Iris pigment epithelial cell (primary cell): ENCODE results near the gene HES4.
A peak's percentile ranks its signal among the peaks of the same experiment; 100 is the strongest.

ENCODE experiments used
- DNase-seq: peaks from one replicate; pipeline ENCODE4 v3.0.0-alpha.2; 2011; ENCODE audit warnings: low read depth

The HES4 gene, protein sequence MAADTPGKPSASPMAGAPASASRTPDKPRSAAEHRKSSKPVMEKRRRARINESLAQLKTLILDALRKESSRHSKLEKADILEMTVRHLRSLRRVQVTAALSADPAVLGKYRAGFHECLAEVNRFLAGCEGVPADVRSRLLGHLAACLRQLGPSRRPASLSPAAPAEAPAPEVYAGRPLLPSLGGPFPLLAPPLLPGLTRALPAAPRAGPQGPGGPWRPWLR

DNA sequence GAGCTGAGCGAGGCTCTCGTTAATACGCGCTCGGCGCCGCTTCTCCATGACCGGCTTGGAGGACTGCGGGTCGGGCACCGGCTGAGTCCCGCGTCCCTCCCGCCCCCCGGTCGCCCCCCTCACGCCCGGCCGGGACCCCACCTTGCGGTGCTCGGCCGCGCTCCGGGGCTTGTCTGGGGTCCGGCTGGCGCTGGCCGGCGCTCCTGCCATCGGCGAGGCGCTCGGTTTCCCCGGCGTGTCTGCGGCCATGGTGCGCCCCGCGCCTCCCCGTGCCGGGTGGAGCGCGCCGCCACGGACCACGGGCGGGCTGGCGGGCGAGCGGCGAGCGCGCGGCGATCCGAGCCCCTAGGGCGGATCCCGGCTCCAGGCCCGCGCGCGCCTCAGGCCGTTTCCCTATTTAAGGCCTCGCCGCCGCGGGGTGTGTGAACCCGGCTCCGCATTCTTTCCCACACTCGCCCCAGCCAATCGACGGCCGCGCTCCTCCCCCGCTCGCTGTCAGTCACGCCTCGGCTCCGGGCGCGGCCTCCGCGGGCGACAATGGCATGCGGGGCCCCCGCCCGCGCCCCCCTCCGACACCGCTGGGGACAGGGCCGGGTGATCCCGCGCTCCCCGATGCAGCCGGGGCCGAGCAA, at the start of gene HES4:
Gene HES4 (minus strand): TSS at position 373 of the 632 bp plus-strand sequence. CDS start 124 bp downstream, at position 249.
- peak; percentile 92 for DNase-seq

DNA sequence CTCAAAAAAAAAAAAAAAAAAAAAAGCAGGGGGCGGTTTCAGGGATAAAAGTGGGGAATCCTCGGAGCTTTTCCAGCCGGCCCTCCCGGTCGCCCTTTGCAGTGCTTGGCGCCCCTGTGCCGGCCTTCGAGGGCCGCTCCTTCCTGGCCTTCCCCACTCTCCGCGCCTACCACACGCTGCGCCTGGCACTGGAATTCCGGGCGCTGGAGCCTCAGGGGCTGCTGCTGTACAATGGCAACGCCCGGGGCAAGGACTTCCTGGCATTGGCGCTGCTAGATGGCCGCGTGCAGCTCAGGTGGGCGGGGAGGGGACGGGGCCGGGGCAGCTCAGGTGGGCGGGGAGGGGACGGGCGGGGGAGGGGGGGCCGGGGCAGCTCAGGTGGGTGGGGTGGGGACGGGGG, 48.9 kb upstream of the HES4 start:
- DNase-seq: no peak

DNA sequence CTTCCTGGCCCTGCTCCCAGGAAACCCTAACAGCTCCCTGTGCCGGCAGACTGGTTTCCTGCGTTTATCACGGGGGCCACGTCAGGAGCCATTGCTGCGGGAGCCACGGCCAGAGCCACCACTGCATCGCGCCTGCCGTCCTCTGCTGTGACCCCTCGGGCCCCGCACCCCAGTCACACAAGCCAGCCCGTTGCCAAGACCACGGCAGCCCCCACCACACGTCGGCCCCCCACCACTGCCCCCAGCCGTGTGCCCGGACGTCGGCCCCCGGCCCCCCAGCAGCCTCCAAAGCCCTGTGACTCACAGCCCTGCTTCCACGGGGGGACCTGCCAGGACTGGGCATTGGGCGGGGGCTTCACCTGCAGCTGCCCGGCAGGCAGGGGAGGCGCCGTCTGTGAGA, 48.1 kb upstream of the HES4 start:
- no peak for DNase-seq

DNA sequence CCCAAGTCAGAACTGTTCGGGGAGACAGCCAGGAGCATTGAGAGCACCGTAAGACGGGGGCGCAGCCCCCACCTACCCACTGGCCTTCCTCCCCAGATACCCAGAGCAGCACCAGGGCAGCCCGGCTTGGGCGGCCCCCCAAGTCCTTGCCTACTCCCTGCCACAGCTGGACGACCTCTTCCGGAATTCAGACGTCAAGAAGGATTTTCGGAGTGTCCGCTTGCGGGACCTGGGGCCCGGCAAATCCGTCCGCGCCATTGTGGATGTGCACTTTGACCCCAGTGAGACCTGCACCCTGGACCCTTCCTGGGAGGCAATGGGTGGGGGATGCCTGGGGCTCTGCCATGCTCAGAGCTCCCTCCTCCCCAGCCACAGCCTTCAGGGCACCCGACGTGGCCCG, 47.5 kb upstream of the HES4 start:
- no peak for DNase-seq

DNA sequence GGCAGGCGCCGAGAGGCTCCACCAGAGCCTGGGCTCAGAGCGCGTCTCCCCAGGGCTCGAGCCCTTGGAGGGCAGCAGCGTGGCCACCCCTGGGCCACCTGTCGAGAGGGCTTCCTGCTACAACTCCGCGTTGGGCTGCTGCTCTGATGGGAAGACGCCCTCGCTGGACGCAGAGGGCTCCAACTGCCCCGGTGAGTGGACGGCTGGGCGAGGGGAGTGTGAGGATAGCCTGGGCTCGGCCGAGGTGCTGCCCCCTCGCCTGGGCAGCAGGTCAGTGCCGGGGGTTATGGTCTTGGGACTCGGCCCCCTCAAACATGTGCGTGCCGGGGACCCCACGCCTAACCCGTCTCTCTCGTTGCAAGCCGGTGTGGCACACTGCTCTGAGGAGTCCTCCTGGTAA, 46.9 kb upstream of the HES4 start:
- no peak for DNase-seq

DNA sequence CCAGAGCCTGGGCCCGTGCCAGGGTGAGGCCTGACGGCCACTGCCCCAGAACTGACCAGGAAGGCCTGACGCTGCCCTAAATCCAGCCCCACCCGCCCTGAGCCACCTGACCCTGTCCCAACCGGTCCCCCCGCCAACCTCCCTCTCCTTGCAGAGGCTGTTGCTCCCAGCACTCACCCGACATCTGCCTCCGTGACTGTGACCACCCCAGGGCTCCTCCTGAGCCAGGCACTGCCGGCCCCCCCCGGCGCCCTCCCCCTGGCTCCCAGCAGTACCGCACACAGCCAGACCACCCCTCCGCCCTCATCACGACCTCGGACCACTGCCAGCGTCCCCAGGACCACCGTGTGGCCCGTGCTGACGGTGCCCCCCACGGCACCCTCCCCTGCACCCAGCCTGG, 46.3 kb upstream of the HES4 start:
- no peak for DNase-seq

DNA sequence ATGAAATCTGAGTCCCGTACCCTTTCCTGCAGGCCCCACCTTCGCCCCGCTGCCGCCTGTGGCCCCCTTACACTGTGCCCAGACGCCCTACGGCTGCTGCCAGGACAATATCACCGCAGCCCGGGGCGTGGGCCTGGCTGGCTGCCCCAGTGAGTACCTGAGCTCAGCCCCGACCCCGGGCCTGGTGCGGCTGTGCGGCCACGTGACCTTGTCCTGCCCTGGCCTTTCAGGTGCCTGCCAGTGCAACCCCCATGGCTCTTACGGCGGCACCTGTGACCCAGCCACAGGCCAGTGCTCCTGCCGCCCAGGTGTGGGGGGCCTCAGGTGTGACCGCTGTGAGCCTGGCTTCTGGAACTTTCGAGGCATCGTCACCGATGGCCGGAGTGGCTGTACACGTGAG, 45.2 kb upstream of the HES4 start:
- no peak for DNase-seq

DNA sequence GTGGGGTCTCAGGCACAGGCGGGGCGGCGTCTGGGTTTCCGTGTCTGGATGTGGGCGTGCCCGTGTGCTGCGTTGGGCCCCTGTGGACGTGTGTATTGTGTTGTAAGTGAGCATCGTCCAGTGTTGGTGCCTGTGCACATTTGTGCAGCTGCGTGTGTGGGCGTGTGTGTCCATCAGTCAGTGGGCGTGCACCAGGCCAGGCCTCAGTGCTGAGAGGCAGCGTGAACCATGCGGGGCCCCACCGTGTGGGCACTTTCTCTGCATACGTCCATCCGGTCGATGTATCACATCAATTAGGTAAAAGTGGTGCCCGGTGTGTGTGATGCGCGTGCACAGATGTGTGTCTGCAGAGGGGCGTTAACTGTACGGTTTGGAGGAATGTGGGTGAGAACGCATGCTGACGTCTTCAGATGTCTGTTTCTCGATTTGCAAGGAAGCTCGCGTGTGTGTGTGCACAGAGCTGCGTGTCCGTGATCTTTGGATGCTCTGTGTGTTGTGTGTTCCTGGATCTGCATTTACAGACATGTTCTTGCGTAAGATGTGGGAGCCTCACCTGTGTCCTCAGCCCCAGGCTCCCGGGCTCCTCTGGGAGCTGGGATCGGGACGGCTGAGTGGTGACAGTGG, 44.7 kb upstream of the HES4 start:
- DNase-seq: no peak

DNA sequence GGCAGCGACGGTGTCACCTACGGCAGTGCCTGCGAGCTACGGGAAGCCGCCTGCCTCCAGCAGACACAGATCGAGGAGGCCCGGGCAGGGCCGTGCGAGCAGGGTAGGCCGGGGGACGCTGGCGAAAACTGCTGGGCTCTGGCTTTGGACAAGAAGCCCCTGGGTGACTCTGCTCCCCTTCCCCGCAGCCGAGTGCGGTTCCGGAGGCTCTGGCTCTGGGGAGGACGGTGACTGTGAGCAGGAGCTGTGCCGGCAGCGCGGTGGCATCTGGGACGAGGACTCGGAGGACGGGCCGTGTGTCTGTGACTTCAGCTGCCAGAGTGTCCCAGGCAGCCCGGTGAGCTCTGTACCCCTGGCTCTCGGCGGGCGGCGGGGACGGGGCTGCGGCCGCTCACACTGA, 44.0 kb upstream of the HES4 start:
- DNase-seq: no peak

DNA sequence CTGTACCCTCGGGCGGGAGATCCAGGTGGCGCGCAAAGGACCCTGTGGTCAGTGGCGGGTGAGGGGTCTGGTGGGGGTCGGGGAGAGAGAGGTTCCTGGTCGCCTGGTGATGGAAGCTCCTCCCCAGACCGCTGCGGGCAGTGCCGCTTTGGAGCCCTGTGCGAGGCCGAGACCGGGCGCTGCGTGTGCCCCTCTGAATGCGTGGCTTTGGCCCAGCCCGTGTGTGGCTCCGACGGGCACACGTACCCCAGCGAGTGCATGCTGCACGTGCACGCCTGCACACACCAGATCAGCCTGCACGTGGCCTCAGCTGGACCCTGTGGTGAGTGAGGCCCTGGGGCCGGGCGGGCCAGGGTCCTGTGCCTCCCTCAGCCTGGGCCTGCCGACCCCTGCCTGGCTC, 43.5 kb upstream of the HES4 start:
- no peak for DNase-seq

DNA sequence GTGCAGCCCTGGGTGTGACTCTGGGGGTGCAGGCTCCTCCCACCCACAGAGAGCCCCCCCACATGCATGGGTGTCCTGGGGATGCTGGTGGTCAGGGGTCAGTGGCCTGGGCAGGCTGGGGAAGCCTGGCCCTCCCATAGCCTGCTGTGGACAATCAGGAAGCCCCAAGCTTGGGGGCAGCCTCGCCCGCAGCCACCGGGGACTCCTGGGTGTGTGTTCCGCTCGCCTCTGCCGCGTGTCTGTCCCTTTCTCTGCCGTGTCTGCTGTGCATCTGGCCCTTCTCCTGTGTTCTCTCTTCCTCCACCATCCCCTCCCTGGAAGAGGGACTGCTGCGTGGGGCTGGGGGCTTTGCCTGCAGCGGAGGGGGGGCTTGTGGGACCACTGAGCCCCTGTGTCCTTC, 42.9 kb upstream of the HES4 start:
- no peak for DNase-seq

DNA sequence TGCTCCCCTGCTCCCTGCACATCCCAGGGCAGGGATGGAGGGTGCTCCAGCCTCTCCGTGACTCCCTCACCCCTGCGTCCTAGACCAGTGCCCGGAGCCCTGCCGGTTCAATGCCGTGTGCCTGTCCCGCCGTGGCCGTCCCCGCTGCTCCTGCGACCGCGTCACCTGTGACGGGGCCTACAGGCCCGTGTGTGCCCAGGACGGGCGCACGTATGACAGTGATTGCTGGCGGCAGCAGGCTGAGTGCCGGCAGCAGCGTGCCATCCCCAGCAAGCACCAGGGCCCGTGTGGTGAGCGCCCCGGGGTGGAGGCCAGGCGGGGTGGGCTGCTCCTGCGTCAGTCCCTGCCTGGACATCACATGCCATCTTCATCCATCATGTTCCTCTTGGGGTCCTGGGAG, 42.0 kb upstream of the HES4 start:
- DNase-seq: no peak

DNA sequence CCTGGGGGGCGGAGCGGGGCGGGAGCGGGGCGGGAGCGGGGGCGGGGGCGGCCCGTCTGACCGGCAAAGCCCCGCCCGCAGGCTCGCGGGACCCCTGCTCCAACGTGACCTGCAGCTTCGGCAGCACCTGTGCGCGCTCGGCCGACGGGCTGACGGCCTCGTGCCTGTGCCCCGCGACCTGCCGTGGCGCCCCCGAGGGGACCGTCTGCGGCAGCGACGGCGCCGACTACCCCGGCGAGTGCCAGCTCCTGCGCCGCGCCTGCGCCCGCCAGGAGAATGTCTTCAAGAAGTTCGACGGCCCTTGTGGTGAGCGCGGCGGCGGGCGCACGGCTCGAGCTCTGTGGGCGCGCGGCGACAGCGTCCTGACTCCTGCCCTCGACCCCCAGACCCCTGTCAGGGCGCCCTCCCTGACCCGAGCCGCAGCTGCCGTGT, 41.2 kb upstream of the HES4 start:
- DNase-seq: no peak

DNA sequence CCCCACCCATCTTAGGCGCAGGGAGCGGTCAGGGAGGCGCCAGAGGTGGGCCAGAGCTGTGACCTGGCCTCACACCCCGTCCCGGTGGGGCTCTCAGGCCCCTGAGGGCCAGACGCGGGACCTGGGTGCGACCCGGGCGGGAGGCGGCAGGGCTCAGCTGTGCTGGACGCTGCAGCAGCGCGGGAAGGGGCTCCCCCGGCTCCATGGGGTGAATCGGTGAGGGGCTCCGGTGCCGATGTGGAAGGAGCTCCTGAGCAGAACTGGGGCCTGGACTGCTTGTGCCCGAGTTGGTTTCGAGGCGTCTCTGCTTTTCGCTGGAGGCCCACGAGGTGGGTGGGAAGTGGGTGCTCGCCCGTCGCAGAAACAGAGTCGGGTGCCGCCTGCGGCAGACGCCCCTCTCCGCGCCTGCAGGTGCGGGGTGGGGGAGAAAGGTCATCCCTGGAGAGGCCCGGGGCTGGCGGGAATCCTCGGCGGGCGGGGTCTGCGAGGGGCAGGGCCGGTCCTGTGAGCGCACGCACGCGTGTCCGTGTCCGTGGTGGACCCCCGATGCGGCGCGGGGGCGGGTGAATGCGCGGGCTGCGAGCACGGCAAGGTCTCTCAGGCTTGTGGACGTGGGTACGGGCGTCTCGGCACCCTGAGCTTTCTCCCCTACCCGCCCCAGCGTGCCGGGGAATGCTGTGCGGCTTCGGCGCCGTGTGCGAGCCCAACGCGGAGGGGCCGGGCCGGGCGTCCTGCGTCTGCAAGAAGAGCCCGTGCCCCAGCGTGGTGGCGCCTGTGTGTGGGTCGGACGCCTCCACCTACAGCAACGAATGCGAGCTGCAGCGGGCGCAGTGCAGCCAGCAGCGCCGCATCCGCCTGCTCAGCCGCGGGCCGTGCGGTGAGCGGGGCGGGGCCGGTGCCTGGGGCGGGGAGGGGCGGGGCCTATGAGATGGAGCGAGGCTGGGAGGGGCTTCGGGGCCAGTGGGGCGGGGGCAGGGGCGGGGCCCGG, 40.4 kb upstream of the HES4 start:
- peak; percentile 86 for DNase-seq

DNA sequence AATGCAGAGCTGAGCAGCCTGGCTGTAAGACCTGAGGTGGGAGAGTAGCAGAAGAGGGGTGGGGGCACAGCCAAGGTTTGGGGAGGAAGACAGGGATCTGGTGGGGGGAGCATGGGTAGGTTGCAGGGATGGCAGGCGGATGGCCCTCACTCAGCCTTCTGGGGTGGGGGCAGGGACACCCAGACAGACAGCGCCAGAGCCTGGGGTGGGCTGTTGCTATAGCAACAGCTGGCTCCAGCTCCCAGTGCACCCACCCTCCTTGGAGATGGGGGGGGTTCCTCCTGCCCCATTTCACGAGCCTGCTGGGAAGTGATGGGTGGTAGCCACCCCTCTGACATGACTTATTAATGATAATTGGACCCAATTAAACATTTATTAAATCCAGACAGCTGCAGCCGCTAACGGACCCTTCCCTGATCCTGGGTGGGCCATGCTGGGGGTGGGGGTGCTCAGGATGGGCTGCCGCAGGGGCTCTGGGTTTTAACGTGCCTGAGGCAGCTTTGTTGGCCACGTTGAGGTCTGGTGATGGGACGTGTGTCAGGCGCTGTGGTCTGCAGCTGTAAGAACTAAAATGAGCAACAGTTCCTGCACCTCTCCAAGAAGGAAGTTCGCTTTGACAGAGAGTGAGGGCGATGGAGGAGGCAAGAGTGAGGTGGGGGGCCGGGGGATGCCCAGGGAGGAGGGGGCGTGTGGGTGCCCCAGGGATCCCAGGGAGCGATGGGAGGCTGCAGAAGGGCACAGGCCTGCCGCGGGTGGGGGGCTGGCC, 39.4 kb upstream of the HES4 start:
- no peak for DNase-seq

DNA sequence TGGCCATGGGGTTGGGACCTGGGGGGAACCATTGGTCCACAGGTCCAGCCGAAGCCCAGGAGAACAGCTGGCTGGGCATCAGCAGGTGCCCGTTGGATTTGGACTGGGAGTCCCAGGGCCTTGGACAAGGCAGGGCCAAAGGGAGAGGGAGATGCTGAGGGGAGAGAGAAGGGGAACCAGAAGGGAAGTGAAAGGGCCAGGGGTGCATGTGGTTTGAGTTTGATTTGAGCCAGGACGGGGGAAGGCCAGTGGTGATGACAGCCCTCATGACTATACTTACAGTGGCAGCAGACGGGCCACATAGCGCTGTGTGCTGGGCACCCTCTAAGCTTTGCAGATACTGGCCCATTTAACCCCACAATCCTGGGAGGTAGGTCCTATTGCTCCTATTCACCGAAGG, 38.8 kb upstream of the HES4 start:
- DNase-seq: no peak

DNA sequence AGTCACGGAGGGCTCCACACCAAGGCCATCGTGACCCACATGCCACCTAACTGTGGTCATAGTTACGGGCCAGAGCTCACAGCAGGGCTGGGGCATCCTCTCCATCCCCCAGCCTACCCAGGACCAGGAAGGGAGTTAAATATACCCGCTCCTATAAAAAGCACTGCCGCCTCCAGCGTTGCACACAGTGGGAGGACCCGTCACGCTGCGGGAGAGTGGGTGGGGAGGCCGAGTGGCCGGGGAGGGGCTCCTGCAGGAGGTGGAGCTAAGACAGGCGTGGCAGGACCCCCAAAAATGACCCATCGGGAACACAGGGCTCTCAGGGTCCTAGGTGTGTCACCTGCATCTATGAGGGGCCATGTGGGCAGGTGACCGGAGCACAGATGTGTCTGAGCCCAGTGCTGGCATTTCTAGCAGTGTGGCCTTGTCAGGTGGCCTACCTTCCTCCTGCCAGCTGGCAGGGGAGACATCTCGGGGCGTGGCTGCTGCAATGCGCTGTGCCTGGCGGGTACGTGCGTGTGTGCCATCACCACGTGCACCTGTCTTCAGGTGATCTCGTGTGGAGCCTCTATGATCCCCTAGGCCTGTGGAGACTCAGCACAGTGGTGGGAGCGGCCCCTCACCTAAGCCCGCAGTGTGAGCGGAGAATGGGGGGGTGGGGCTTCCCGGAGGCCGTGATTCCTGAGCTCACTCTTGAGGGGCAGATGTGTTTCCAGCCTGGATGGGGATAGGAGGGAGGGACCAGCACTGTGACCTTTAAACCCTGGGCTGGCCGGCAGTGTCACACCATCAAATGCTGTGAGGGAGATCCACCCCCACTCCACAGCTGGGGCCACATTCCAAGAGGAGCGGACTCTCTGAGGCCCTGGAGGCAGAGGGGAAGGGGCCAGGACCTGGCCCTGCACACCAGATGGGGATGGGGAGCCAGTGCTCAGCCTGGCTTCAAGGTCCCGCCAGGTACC, 37.8 kb upstream of the HES4 start:
- DNase-seq: no peak

DNA sequence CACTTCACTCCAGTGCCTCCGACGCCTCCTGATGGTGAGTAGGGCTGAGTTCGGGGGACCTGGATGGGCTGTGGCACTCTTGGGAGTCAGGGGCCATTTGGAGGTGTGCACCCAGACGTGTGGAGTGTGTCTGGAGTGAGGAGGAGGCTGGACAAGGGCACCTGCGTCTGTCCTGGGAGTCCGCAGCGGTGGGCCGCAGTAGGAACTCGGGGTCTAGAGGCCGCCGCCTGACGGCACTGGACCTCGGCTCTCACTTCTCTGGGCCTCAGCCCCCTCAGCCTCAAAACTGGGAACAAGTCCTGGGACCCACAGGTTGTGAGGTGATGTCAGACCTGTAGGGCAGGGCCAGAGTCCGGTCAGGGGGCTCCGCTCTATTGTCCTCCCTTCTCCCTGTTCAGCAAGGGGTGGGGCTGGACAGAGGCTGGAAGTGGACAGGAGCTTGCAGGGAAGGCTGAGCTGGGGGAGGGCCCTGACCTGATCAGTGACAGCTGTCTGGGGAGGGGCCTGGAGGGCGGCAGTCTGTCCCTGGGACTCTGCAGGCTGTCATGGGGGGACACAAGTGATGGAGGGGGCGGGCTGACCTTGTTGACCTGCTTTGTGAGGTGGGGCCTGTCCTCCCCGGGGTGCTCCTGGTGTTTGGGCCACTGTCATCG, 35.5 kb upstream of the HES4 start:
- no peak for DNase-seq

DNA sequence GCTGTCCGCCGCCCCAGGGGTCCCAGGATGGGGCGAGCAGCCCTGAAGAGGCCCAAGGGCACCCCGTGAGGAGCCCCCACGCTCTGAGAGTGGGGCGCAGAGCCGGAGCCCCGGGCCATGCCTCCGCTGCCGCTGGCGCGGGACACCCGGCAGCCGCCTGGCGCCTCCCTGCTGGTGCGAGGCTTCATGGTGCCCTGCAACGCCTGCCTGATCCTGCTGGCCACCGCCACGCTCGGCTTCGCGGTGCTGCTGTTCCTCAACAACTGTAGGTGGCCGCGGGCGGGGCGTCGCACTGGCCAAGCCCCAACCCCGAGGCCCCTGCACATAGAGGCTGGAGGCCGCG, 34.5 kb upstream of the HES4 start:
- no peak for DNase-seq
